Subcutaneous abdominal adipose tissue (tissue), 5 donors: ENCODE results near the gene PBLD.
"Not testable (repeated sequence)": the region's sequence is repeated elsewhere in the genome, so short reads cannot be mapped to it uniquely, and the experiment has no call there.

Experiments used
- H3K27ac ChIP-seq: one replicate; pipeline ENCODE4 v1.7.0; 2013; ENCODE audit warnings: low read depth, mild to moderate bottlenecking, inconsistent platforms, low read length, moderate library complexity
- H3K27me3 ChIP-seq, 5 donors: one replicate each; pipeline ENCODE4 v1.7.0; 2013; ENCODE audit warnings: low read length in 5 of 5, inconsistent platforms in 1 of 5; ENCODE audit not compliant: control insufficient read depth in 5 of 5, insufficient read depth in 4 of 5
- H3K36me3 ChIP-seq, 5 donors: one replicate each; pipeline ENCODE4 v1.7.0; 2013; ENCODE audit warnings: low read length in 5 of 5; ENCODE audit not compliant: control insufficient read depth in 5 of 5, insufficient read depth in 5 of 5
- H3K4me1 ChIP-seq, 5 donors: one replicate each; pipeline ENCODE4 v1.7.0; 2013; ENCODE audit warnings: low read length in 5 of 5, mild to moderate bottlenecking in 3 of 5, moderate library complexity in 1 of 5; ENCODE audit not compliant: control insufficient read depth in 5 of 5, insufficient read depth in 5 of 5
- H3K4me3 ChIP-seq, 5 donors: one replicate each; pipeline ENCODE4 v1.7.0; 2013; ENCODE audit warnings: low read length in 5 of 5, low read depth in 1 of 5
- H3K9ac ChIP-seq, 5 donors: one replicate each; pipeline ENCODE4 v1.7.0; 2013; ENCODE audit warnings: low read length in 5 of 5, mild to moderate bottlenecking in 4 of 5, moderate library complexity in 3 of 5
- H3K9me3 ChIP-seq, 5 donors: one replicate each; pipeline ENCODE4 v1.7.0; 2013; ENCODE audit warnings: low read length in 5 of 5; ENCODE audit not compliant: control insufficient read depth in 5 of 5
- donor health status: healthy.
- donor health status: healthy.
- donor health status: healthy.
- donor health status: healthy.
- donor health status: healthy.

Gene PBLD

GRCh38 chr10:68331455-68332258, 1.1 kb downstream of the PBLD start, which contains the start of gene HNRNPH3:
Gene HNRNPH3 (plus strand): TSS chr10:68332064. CDS start chr10:68337222, 5,158 bp downstream.
- peak within 1 kb of the TSS; percentile 96 to 99 (median 98) for H3K4me3 ChIP-seq
- H3K9ac ChIP-seq, result peak within 1 kb of the TSS; percentile 95 to 100 (median 99)
- peak within 1 kb of the TSS; percentile 98 for H3K27ac ChIP-seq
- no peaks in the 10 kb centered on the region for H3K36me3 ChIP-seq
- peaks cover 12 to 71% (median 69%) of the 10 kb centered on the region in 5 donors for H3K4me1 ChIP-seq
- no peaks in the 10 kb centered on the region for H3K27me3 ChIP-seq
- H3K9me3 ChIP-seq, result no peaks in the 10 kb centered on the region

- Histone ChIP-seq H3K9ac (peak overlapping the region; percentile 20 to 100 (median 99)), H3K27ac (peak overlapping the region; percentile 98), H3K9me3 (no peaks in the 10 kb centered on the region), H3K4me1 (peaks cover 8 to 64% (median 62%) of the 10 kb centered on the region in 5 donors), H3K27me3 (no peaks in the 10 kb centered on the region), H3K4me3 (peak overlapping the region; percentile 96 to 99 (median 98)), H3K36me3 (no peaks in the 10 kb centered on the region)
These were observed 1.8 kb downstream of the PBLD start for GRCh38 chr10:68330852-68331454.

GRCh38 chr10:68329506-68329861, 3.2 kb downstream of the PBLD start:
- Histone ChIP-seq H3K36me3 (no peaks in the 10 kb centered on the region), H3K9ac (peak overlapping the region in 2 of 5 donors; percentile 1 to 62), H3K27me3 (no peaks in the 10 kb centered on the region), H3K9me3 (no peaks in the 10 kb centered on the region), H3K4me3 (no peak overlapping the region), H3K4me1 (peaks cover 3 to 49% (median 47%) of the 10 kb centered on the region in 5 donors), H3K27ac (peak overlapping the region; percentile 98)

GRCh38 chr10:68327889-68328786, 4.6 kb downstream of the PBLD start:
- Histone ChIP-seq H3K27me3 (no peaks in the 10 kb centered on the region), H3K4me3 (peak overlapping the region; percentile 4 to 58 (median 33)), H3K9me3 (no peaks in the 10 kb centered on the region), H3K4me1 (peaks cover 3 to 37% (median 33%) of the 10 kb centered on the region in 5 donors), H3K9ac (peak overlapping the region; percentile 23 to 81 (median 46)), H3K36me3 (no peaks in the 10 kb centered on the region), H3K27ac (peak overlapping the region; percentile 98)

GRCh38 chr10:68324396-68324795, 8.3 kb downstream of the PBLD start:
- H3K4me3 ChIP-seq, H3K36me3 ChIP-seq, H3K27ac ChIP-seq, H3K27me3 ChIP-seq, H3K9ac ChIP-seq, H3K9me3 ChIP-seq: not testable (repeated sequence)
- peaks cover 0 to 20% (median 17%) of the 10 kb centered on the region in 5 donors for H3K4me1 ChIP-seq

GRCh38 chr10:68318331-68319059, 14.2 kb downstream of the PBLD start:
- peaks cover 2 to 10% (median 9%) of the 10 kb centered on the region in 5 donors for H3K9me3 ChIP-seq
- H3K9ac ChIP-seq, result no peak overlapping the region
- H3K36me3 ChIP-seq, result no peaks in the 10 kb centered on the region
- H3K27me3 ChIP-seq, result no peaks in the 10 kb centered on the region
- no peak overlapping the region for H3K4me3 ChIP-seq
- H3K4me1 ChIP-seq, result no peaks in the 10 kb centered on the region
- no peak overlapping the region for H3K27ac ChIP-seq

- no peak overlapping the region for H3K4me3 ChIP-seq
- peaks cover 2 to 10% (median 9%) of the 10 kb centered on the region in 5 donors for H3K9me3 ChIP-seq
- H3K27ac ChIP-seq, result no peak overlapping the region
- no peak overlapping the region for H3K9ac ChIP-seq
- no peaks in the 10 kb centered on the region for H3K36me3 ChIP-seq
- H3K4me1 ChIP-seq, result no peaks in the 10 kb centered on the region
- no peaks in the 10 kb centered on the region for H3K27me3 ChIP-seq
These were observed 17.1 kb downstream of the PBLD start for GRCh38 chr10:68315582-68315981.

- peaks cover 2 to 10% (median 9%) of the 10 kb centered on the region in 5 donors for H3K9me3 ChIP-seq
- not testable (repeated sequence) for H3K9ac ChIP-seq, H3K36me3 ChIP-seq, H3K4me3 ChIP-seq, H3K27me3 ChIP-seq, H3K27ac ChIP-seq, H3K4me1 ChIP-seq
These were observed 17.8 kb downstream of the PBLD start for GRCh38 chr10:68314930-68315329.

GRCh38 chr10:68310531-68310930, 22.2 kb downstream of the PBLD start:
- no peak overlapping the region for H3K4me3 ChIP-seq
- H3K4me1 ChIP-seq, result no peaks in the 10 kb centered on the region
- no peaks in the 10 kb centered on the region for H3K27me3 ChIP-seq

More at GRCh38 chr10:68310531-68310930, 22.2 kb downstream of the PBLD start:
- no peak overlapping the region for H3K27ac ChIP-seq
- no peak overlapping the region for H3K9ac ChIP-seq
- H3K36me3 ChIP-seq, result no peaks in the 10 kb centered on the region
- H3K9me3 ChIP-seq, result no peaks in the 10 kb centered on the region
